Measurements from ENCODE around the gene ASB18.

GRCh38 chr2:236257136-236257535 is 7.1 kb downstream of the ASB18 start:
- TF ChIP-seq CTCF (IDR thresholded peaks at IDR 0.05 in 8 of 11, conservative IDR thresholded peaks at IDR 0.05 in 3 of 11) (no peak), POLR2A (IDR thresholded peaks at IDR 0.05) (no peak)
